Astrocyte of the spinal cord (primary cell): ENCODE data around the gene ATP10D.

Source experiments
- DNase-seq: peaks from one replicate; pipeline ENCODE4 v3.0.0; 2011; ENCODE audit warnings: low read depth, low spot score
- H3K4me3 ChIP-seq: 2 replicates; pipeline ENCODE4 v1.5.1; 2011; ENCODE audit warnings: low read depth, mild to moderate bottlenecking, low read length, moderate library complexity
- in situ Hi-C: cut with HindIII; loops from 2 replicates; pipeline ENCODE4 v1.10.0; 2017; ENCODE audit warnings: low sequenced_read_pairs
- TF ChIP-seq, protein P1 (sequence below): IDR thresholded peaks from 2 replicates; pipeline ENCODE4 v1.5.1; 2012; ENCODE audit warnings: low read depth, mild to moderate bottlenecking, low read length, inconsistent platforms

The ATP10D gene

DNA sequence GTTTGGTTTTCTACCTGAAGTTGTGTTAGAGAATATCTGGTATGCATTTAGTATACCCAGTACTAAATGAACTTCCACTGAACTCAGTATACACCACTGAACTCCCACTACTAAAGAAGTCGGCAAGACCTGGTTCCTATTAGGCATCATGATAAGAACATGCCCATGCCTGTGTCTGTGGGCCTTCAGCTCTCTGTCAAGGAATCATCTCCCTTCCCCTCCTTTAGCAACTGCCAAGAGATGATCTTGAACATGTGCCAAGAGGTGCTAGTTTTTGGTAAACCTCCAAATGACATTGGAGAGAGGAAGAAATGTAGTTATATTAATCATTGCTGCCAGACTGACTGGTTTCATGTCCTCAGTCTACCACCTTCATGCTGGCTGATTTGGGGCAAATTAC, 113.2 kb downstream of the ATP10D start:
- no peak for DNase-seq
- TF ChIP-seq, protein P1, sequence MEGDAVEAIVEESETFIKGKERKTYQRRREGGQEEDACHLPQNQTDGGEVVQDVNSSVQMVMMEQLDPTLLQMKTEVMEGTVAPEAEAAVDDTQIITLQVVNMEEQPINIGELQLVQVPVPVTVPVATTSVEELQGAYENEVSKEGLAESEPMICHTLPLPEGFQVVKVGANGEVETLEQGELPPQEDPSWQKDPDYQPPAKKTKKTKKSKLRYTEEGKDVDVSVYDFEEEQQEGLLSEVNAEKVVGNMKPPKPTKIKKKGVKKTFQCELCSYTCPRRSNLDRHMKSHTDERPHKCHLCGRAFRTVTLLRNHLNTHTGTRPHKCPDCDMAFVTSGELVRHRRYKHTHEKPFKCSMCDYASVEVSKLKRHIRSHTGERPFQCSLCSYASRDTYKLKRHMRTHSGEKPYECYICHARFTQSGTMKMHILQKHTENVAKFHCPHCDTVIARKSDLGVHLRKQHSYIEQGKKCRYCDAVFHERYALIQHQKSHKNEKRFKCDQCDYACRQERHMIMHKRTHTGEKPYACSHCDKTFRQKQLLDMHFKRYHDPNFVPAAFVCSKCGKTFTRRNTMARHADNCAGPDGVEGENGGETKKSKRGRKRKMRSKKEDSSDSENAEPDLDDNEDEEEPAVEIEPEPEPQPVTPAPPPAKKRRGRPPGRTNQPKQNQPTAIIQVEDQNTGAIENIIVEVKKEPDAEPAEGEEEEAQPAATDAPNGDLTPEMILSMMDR = no peak
- no peak overlapping the region for H3K4me3 ChIP-seq
- in situ Hi-C loops = no loop called here

DNA sequence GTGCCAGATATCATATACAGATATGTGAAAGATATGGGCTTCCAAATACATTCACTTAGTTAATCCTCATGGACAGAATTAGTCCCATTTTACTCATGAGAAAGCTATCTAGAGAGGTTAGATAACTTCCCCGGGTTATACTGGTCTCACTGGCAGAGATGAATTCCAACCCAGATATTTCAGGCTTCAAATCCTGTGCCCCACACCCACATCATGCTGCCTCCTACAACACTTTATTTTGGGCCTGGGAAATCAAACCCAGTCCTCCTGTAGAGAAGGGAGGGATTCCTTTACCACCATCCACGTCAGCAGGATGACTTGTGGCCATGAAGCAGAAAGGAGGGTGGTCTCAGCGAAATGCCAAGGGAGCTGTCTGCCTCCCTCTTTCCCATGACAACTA, 113.8 kb downstream of the ATP10D start:
- in situ Hi-C loops = no loop called here
- no peak for DNase-seq

DNA sequence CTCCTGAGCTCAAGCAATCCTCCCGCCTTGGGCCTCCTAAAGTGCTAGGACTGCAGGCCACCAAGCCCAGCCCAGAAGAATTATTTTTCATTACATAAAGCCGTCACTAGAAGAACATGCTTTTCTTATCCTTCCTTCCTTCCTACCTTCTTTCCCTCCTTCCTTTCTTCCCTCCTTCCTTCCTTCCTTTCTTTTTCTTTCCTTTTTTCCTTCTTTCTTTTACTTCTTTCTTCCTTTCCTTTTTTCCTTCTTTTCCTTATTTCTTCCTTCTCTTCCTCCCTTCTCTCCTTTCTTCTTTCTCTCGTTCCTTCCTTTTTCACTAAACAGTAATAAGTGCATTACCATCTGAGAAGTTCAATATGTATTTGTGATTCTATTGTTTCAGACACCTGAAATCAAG, 121.4 kb downstream of the ATP10D start:
- TF ChIP-seq, protein P1 = no peak
- in situ Hi-C loops = no loop called here
- DNase-seq = no peak

More for the DNA sequence above, 113.8 kb downstream of the ATP10D start:
- H3K4me3 ChIP-seq = no peak overlapping the region
- TF ChIP-seq, protein P1 = no peak

DNA sequence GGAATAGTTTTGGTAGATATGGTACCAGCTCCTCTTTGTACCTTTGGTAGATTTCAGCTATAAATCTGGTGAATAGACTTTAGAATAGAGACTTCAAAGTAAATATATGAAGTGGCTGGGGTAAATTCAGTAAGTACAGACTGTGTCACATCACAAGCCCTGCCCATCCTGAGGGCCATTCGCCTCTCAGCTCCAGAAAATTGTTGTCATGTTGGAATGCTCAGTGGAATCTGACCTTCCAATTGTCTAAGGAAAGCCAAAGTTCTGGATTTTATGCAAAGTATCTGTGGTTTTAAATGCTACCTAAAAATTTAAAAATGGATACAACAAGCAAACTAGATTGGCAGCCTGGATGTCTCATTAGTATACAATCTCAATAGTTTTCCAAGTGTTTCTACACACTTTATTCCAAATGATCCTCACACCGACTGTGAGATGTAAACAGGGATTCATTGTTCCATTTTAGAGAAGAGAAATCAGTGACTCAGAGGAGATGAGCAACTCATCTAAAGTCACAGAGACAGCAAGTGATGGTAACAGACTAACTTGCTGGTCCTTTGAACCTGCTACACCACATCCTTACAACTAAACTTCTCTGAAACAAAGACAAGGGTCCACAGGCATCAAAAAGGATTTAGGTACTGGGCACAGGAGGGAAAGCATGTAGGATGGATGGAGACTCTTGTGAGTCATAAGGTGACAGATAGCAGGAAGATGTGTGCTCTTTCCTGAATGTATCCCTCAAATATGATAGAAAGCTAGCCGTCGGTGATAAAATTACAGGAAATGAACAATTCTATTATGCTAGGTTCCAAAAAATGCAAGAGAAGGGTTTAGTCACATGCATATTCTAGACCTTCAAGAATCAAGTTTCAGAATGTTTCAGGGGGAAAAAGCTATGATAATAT, 127.3 kb downstream of the ATP10D start:
- no peak overlapping the region for H3K4me3 ChIP-seq
- peak; percentile 45 for DNase-seq
- TF ChIP-seq, protein P1 = no peak
- in situ Hi-C loops = no loop called here

More for the DNA sequence above, 121.4 kb downstream of the ATP10D start:
- no peak overlapping the region for H3K4me3 ChIP-seq

DNA sequence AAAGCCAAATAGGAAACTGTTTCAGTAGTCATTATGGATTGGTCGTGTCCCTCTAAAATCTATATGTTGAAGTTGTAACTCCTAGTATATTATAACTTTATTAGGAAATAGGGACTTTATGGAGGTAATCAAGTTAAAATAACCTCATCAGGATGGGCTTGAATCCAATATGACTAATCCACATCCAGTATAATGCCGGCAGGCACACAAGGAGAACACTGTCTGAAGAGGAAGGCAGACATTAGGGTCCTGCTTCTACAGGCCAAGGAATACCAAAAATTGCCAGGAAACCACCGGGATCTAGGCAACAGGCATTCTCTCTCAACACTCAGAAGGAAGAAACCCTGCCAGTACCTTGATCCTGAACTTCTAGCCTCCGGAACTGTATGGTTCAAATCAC, 130.3 kb downstream of the ATP10D start:
- TF ChIP-seq, protein P1 = no peak
- H3K4me3 ChIP-seq = no peak overlapping the region
- in situ Hi-C loops = no loop called here
- peak; percentile 57 for DNase-seq

DNA sequence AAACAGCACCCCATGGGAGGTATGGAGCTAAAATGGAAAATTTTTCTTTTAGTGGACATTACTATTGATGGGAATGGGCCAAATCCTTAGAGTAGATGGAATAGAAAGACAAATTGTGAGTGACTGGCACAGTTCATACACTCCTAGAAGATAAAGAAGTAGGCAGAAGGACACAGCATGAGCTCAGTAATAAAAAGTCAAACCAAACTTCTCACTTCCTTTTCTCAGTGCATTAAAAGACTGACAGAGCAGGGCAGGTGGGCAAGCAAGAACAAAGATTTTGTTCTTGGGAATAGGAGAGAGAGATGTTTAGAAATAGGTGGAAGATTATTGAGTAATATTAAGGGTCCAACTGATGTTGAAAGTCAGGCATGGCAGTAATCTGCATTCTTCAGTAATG, 132.5 kb downstream of the ATP10D start:
- TF ChIP-seq, protein P1 = no peak
- no peak overlapping the region for H3K4me3 ChIP-seq
- no peak for DNase-seq
- in situ Hi-C loops = no loop called here
